Breast epithelium (tissue), 4 donors: ENCODE measurements around the gene CENPQ. TPM values are rescaled to one million over a fixed set of nuclear protein-coding genes. Genes with fewer than 3 reads are reported as not detected.

Source experiments
- DNase-seq, 2 donors: peaks; one replicate each; pipeline ENCODE4 v3.0.0-alpha.2; 2019; ENCODE audit warnings: low spot score in 2 of 2
- H3K27ac ChIP-seq, 2 donors: fragments of 200-600 bp; sonication (generic) in 1 of 2; one replicate each; pipeline ENCODE4 v1.5.1; 2016 to 2019; ENCODE audit warnings: mild to moderate bottlenecking in 1 of 2
- H3K27me3 ChIP-seq, 2 donors: fragments of 200-600 bp; sonication (generic) in 1 of 2; one replicate each; pipeline versions ENCODE4 v1.5.1 to v1.6.0; 2017 to 2019; ENCODE audit warnings: control low read depth in 1 of 2, mild to moderate bottlenecking in 1 of 2
- H3K36me3 ChIP-seq: fragments of 200-600 bp; one replicate; pipeline ENCODE4 v1.5.1; 2019
- H3K4me1 ChIP-seq, 2 donors: fragments of 200-600 bp; sonication (generic); one replicate each; pipeline ENCODE4 v1.5.1; 2016 to 2019; ENCODE audit warnings: control low read depth in 1 of 2
- H3K4me3 ChIP-seq, 3 donors: fragments of 200-600 bp; sonication (generic); 1 replicate in 2 of 3; 2 replicates in 1 of 3; pipeline ENCODE4 v1.5.1; 2016 to 2019; ENCODE audit warnings: mild to moderate bottlenecking in 3 of 3, moderate library complexity in 2 of 3
- H3K9me3 ChIP-seq, 2 donors: fragments of 200-600 bp; sonication (generic) in 1 of 2; one replicate each; pipeline ENCODE4 v1.5.1; 2016 to 2019; ENCODE audit warnings: control low read depth in 1 of 2
- CTCF ChIP-seq, 3 donors: fragments of 450-650 bp; IDR thresholded peaks; one replicate each; pipeline ENCODE4 v1.5.1; 2016 to 2017; ENCODE audit warnings: antibody characterized with exemption in 3 of 3, mild to moderate bottlenecking in 3 of 3, moderate library complexity in 3 of 3
- POLR2A ChIP-seq: fragments of 450-650 bp; IDR thresholded peaks from one replicate; pipeline ENCODE4 v1.6.1; 2016; ENCODE audit warnings: antibody characterized with exemption, mild to moderate bottlenecking, moderate library complexity
- POLR2AphosphoS5 ChIP-seq, 3 donors: sonication (generic); formaldehyde crosslinking; IDR thresholded peaks; one replicate each; pipeline ENCODE4 v1.6.1; 2017; ENCODE audit warnings: antibody characterized with exemption in 3 of 3
- intact Hi-C: fragments of 100-400 bp; cut with DNase I; formaldehyde crosslinking; loops from one replicate; pipeline ENCODE4 v1.15.1; 2023; ENCODE audit warnings: low total_unique reads
- total RNA-seq, 3 donors: library from RNA; depleted of rRNA; stranded (reverse); fragments of >200 nt; gene quantifications; one replicate each; pipeline ENCODE4 v1.1.0, GENCODE V29; 2016

The CENPQ gene
- total RNA-seq, 3 donors from 2014 or later: 2.9 to 9.7 (median 6.4) TPM

- H3K36me3 ChIP-seq: no peaks in the 10 kb centered on the region
- no peak for TF ChIP-seq CTCF (IDR thresholded peaks at IDR 0.05)
- no peak for TF ChIP-seq POLR2AphosphoS5 (IDR thresholded peaks at IDR 0.05)
- no peak for TF ChIP-seq POLR2A
- H3K27me3 ChIP-seq: no peaks in the 10 kb centered on the region
- no peaks in the 10 kb centered on the region for H3K4me1 ChIP-seq
- no peaks in the 10 kb centered on the region for H3K9me3 ChIP-seq
- H3K4me3 ChIP-seq: no peak overlapping the region
- DNase-seq: no peak
- intact Hi-C loops: no loop called here
- H3K27ac ChIP-seq: no peak overlapping the region
Observed at GRCh38 chr6:49530141-49530776, 67.1 kb downstream of the CENPQ start.

GRCh38 chr6:49531774-49532569 lies 68.8 kb downstream of the CENPQ start:
- no peaks in the 10 kb centered on the region for H3K27me3 ChIP-seq
- H3K36me3 ChIP-seq: no peaks in the 10 kb centered on the region
- no peak overlapping the region for H3K27ac ChIP-seq
- no peak for DNase-seq
- intact Hi-C loops: no loop called here
- TF ChIP-seq CTCF (IDR thresholded peaks at IDR 0.05): peak; percentile 44 to 81 (median 77)
- TF ChIP-seq POLR2AphosphoS5 (IDR thresholded peaks at IDR 0.05): no peak
- no peaks in the 10 kb centered on the region for H3K9me3 ChIP-seq
- no peak overlapping the region for H3K4me3 ChIP-seq
- H3K4me1 ChIP-seq: no peaks in the 10 kb centered on the region

- Histone ChIP-seq H3K4me1 (no peaks in the 10 kb centered on the region), H3K4me3 (no peak overlapping the region), H3K36me3 (no peaks in the 10 kb centered on the region), H3K27ac (no peak overlapping the region), H3K9me3 (no peaks in the 10 kb centered on the region), H3K27me3 (no peaks in the 10 kb centered on the region)
- DNase-seq: no peak
- intact Hi-C loops: loop anchor here (5.0 kb wide), 1 partner anchor 72 kb away; no protein-coding TSS in a partner anchor
- TF ChIP-seq POLR2A: no peak
- TF ChIP-seq POLR2AphosphoS5 (IDR thresholded peaks at IDR 0.05): no peak
- TF ChIP-seq CTCF (IDR thresholded peaks at IDR 0.05): no peak
Observed at GRCh38 chr6:49535795-49536194, 72.6 kb downstream of the CENPQ start.

GRCh38 chr6:49539102-49539501 lies 75.9 kb downstream of the CENPQ start:
- intact Hi-C loops: loop anchor here (5.0 kb wide), 1 partner anchor 68 kb away; no protein-coding TSS in a partner anchor
- TF ChIP-seq CTCF (IDR thresholded peaks at IDR 0.05) (no peak), POLR2AphosphoS5 (IDR thresholded peaks at IDR 0.05) (no peak), POLR2A (no peak)

GRCh38 chr6:49540614-49541013 lies 77.4 kb downstream of the CENPQ start:
- Histone ChIP-seq H3K27ac (no peak overlapping the region), H3K9me3 (no peaks in the 10 kb centered on the region), H3K27me3 (no peaks in the 10 kb centered on the region), H3K36me3 (no peaks in the 10 kb centered on the region), H3K4me1 (no peaks in the 10 kb centered on the region), H3K4me3 (no peak overlapping the region)
- intact Hi-C loops: no loop called here
- no peak for DNase-seq
- TF ChIP-seq POLR2AphosphoS5 (IDR thresholded peaks at IDR 0.05): no peak
- no peak for TF ChIP-seq CTCF (IDR thresholded peaks at IDR 0.05)
- no peak for TF ChIP-seq POLR2A

More at GRCh38 chr6:49539102-49539501, 75.9 kb downstream of the CENPQ start:
- Histone ChIP-seq H3K4me1 (no peaks in the 10 kb centered on the region), H3K9me3 (no peaks in the 10 kb centered on the region), H3K27ac (no peak overlapping the region), H3K27me3 (no peaks in the 10 kb centered on the region), H3K36me3 (no peaks in the 10 kb centered on the region), H3K4me3 (no peak overlapping the region)
- DNase-seq: no peak
